OCI-LY3 (cell line): ENCODE data around the gene CDHR4.
"Not testable (repeated sequence)": the region's sequence is repeated elsewhere in the genome, so short reads cannot be mapped to it uniquely, and the experiment has no call there.

Experiments
- H2AFZ ChIP-seq: fragments of 200-600, 300-600 bp; shearing (Covaris generic); 2 replicates; pipeline ENCODE4 v1.6.0; 2014; ENCODE audit warnings: antibody characterized with exemption, low read depth, low read length
- H3K27ac ChIP-seq: fragments of 200-600, 300-600 bp; sonication (generic); 2 replicates; pipeline ENCODE4 v1.5.1; 2014; ENCODE audit warnings: mild to moderate bottlenecking, low read length, moderate library complexity, mixed read lengths
- H3K27me3 ChIP-seq: fragments of 200-600, 300-600 bp; sonication (generic); 2 replicates; pipeline ENCODE4 v1.6.1; 2014; ENCODE audit warnings: low read depth, low read length, mixed read lengths
- H3K36me3 ChIP-seq: fragments of 200-600, 300-600 bp; sonication (generic); replicated peaks from 2 replicates; pipeline ENCODE3; 2014; ENCODE audit warnings: low read depth, low read length, mixed read lengths
- H3K4me1 ChIP-seq: fragments of 300-600, 200-600 bp; sonication (generic); 2 replicates; pipeline ENCODE4 v1.6.1; 2014; ENCODE audit warnings: low read length, mixed read lengths
- H3K4me2 ChIP-seq: fragments of 200-600, 300-600 bp; sonication (generic); 2 replicates; pipeline ENCODE4 v1.6.1; 2014; ENCODE audit warnings: low read length, mixed read lengths
- H3K4me3 ChIP-seq: fragments of 300-600, 200-600 bp; sonication (generic); 2 replicates; pipeline ENCODE4 v1.5.1; 2014; ENCODE audit warnings: antibody characterized with exemption, mild to moderate bottlenecking, low read length, moderate library complexity
- H3K79me2 ChIP-seq: fragments of 300-600, 200-600 bp; shearing (Covaris generic); 2 replicates; pipeline ENCODE4 v1.6.1; 2014; ENCODE audit warnings: mild to moderate bottlenecking, low read length, mixed read lengths
- H3K9ac ChIP-seq: fragments of 300-600, 200-600 bp; shearing (Covaris generic); 2 replicates; pipeline ENCODE4 v1.6.0; 2014; ENCODE audit warnings: mild to moderate bottlenecking, low read length, moderate library complexity
- H3K9me3 ChIP-seq: fragments of 200-600, 300-600 bp; shearing (Covaris generic); 2 replicates; pipeline ENCODE4 v1.6.1; 2014; ENCODE audit warnings: low read length, mixed read lengths; ENCODE audit not compliant: insufficient read depth
- H4K20me1 ChIP-seq: fragments of 200-600, 300-600 bp; sonication (generic); 2 replicates; pipeline ENCODE4 v1.6.1; 2016; ENCODE audit warnings: low read length, mixed read lengths; ENCODE audit not compliant: insufficient read depth
- EZH2phosphoT487 ChIP-seq: fragments of 200-600 bp; shearing (Covaris generic); IDR thresholded peaks from 2 replicates; pipeline ENCODE4 v1.6.1; 2018; ENCODE audit warnings: antibody characterized with exemption, mixed run types, low read depth
- TF ChIP-seq, protein P1 (sequence below): fragments of 200-600, 300-600 bp; sonication (generic); IDR thresholded peaks from 2 replicates; pipeline ENCODE4 v1.5.1; 2014; ENCODE audit warnings: antibody characterized with exemption, low read length, low read depth

Gene CDHR4

GRCh38 chr3:49787182-49787464, 12.6 kb downstream of the CDHR4 start:
- H4K20me1 ChIP-seq: no peaks in the 10 kb centered on the region
- TF ChIP-seq, protein P1, sequence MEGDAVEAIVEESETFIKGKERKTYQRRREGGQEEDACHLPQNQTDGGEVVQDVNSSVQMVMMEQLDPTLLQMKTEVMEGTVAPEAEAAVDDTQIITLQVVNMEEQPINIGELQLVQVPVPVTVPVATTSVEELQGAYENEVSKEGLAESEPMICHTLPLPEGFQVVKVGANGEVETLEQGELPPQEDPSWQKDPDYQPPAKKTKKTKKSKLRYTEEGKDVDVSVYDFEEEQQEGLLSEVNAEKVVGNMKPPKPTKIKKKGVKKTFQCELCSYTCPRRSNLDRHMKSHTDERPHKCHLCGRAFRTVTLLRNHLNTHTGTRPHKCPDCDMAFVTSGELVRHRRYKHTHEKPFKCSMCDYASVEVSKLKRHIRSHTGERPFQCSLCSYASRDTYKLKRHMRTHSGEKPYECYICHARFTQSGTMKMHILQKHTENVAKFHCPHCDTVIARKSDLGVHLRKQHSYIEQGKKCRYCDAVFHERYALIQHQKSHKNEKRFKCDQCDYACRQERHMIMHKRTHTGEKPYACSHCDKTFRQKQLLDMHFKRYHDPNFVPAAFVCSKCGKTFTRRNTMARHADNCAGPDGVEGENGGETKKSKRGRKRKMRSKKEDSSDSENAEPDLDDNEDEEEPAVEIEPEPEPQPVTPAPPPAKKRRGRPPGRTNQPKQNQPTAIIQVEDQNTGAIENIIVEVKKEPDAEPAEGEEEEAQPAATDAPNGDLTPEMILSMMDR: no peak
- no peak for TF ChIP-seq EZH2phosphoT487

GRCh38 chr3:49786357-49787181, 13.1 kb downstream of the CDHR4 start, which contains the start of gene IP6K1:
Gene IP6K1 (minus strand): TSS chr3:49786542. CDS start chr3:49748040, 38,502 bp downstream.
- Histone ChIP-seq H3K4me2 (peak within 1 kb of the TSS; percentile 98), H4K20me1 (0 out of 2 replicates have a peak, but pooled peaks cover under 1% of the 10 kb centered on the region), H3K9ac (peak within 1 kb of the TSS; percentile 84), H3K27ac (peak within 1 kb of the TSS; percentile 27), H3K36me3 (peaks cover 8% of the 10 kb centered on the region), H3K9me3 (no peaks in the 10 kb centered on the region), H3K27me3 (no peaks in the 10 kb centered on the region), H2AFZ (peak within 1 kb of the TSS; percentile 42; the same call in 1 of the 2 replicates), H3K4me1 (peaks cover 14% of the 10 kb centered on the region), H3K79me2 (peaks cover 36% of the 10 kb centered on the region), H3K4me3 (peak within 1 kb of the TSS; percentile 83)
- TF ChIP-seq, protein P1: no peak
- no peak for TF ChIP-seq EZH2phosphoT487

More at GRCh38 chr3:49787182-49787464, 12.6 kb downstream of the CDHR4 start:
- Histone ChIP-seq H3K4me3 (peak overlapping the region; percentile 83), H3K27me3 (no peaks in the 10 kb centered on the region), H2AFZ (no peak overlapping the region; the same call in 1 of the 2 replicates), H3K27ac (no peak overlapping the region), H3K4me1 (peaks cover 14% of the 10 kb centered on the region), H3K9ac (peak overlapping the region; percentile 84), H3K4me2 (peak overlapping the region; percentile 89), H3K79me2 (peaks cover 34% of the 10 kb centered on the region), H3K36me3 (peaks cover 7% of the 10 kb centered on the region), H3K9me3 (no peaks in the 10 kb centered on the region)

DNA sequence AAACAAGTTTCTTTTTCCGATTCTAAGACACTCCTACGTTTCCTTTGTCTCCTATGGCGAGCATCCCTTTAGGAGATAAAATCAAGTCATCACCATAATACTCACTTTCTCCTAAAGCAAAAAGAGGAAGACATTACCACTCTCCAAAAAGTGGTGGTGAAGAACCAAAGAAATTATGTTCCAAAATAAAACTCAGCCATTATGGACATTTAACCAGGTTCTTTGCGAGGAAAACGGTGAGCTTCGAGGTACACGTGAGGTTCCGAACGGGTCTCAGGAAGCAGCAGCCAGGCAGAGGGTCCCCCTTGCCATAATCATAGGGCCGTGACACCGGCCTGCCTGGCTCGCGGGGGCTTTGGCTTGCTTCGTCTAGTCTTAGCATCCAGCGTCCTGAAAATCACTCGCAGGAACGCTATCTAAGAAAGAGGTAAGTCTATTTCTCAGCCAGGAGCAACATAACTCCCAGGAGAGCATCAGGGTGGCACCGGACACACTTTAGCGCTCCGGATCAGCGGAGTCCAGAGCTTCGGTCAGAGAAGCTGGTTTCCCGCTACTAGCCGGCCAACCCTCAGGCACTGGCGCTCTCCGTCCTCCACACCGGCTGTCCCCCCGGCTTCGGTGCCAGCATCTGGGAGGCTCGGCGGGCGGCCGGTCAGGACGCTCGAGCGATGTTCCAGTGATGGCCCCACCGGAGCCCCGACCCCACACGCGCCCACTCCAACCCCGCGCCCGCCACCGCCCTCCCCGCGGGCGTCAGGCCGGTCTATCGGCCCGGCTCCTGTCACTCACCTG, 13.9 kb downstream of the CDHR4 start:
- Histone ChIP-seq H3K27ac (peak overlapping the region; percentile 23), H3K4me1 (peaks cover 14% of the 10 kb centered on the region), H3K27me3 (no peaks in the 10 kb centered on the region), H3K4me2 (peak overlapping the region; percentile 98), H3K9me3 (no peaks in the 10 kb centered on the region), H3K4me3 (peak overlapping the region; percentile 83), H4K20me1 (0 out of 2 replicates have a peak, but pooled peaks cover 3% of the 10 kb centered on the region), H2AFZ (peak overlapping the region; percentile 42; the same call in 1 of the 2 replicates), H3K36me3 (peaks cover 13% of the 10 kb centered on the region), H3K9ac (peak overlapping the region; percentile 71), H3K79me2 (peaks cover 42% of the 10 kb centered on the region)
- TF ChIP-seq, protein P1: no peak
- no peak for TF ChIP-seq EZH2phosphoT487

DNA sequence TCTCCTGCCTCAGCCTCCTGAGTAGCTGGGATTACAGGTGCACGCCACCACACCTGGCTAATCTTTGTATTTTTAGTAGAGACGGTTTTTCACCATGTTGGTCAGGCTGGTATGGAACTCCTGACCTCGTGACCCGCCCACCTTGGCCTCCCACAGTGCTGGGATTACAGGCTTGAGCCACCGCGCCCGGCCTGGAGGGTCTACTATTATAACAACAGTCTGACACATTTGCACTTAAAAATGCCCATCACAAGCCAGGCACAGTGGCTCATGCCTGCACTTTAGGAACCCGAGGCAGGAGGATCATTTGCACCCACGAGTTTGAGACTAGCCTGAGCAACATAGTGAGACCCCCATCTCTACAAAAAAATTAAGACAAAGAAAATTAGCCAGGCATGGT, 17.4 kb downstream of the CDHR4 start:
- Histone ChIP-seq H4K20me1 (peaks cover 17% of the 10 kb centered on the region), H3K36me3 (peaks cover 24% of the 10 kb centered on the region), H3K4me1 (peaks cover 13% of the 10 kb centered on the region), H3K79me2 (peaks cover 74% of the 10 kb centered on the region)
- not testable (repeated sequence) for H3K27ac ChIP-seq, H3K4me3 ChIP-seq, H3K9me3 ChIP-seq, H3K9ac ChIP-seq, H3K4me2 ChIP-seq, H2AFZ ChIP-seq, H3K27me3 ChIP-seq
